ENCODE measurements around the gene TMEM223. TPM values are rescaled to one million over a fixed set of nuclear protein-coding genes. Genes with fewer than 3 reads are reported as not detected.
A peak's percentile ranks its signal among the peaks of the same experiment; 100 is the strongest.

TMEM223 gene
- total and polyA plus RNA-seq, 4 experiments from 2014 or later = 21.6 to 45.5 (median 31.0) TPM

DNA sequence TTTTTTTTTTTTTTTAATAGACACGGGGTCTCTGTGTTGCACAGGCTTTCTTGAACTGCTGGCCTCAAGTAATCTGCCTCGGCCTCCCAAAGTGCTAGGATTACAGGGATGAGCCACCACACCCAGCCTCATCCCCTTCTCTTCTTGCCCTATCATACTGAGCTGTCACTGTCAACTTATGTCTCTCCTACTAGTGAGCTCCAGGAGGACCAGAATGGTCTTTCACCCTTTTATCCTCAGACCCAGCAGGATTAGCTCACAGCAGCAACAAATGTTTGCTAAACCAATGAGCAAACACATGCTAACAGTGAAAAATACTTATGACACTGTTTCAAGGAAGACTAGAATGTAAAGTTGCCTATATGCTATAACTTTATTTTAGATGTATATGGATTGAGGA lies 19.9 kb upstream of the TMEM223 start:
- no peaks in the 10 kb centered on the region for H3K27me3 ChIP-seq (ENCODE audit: insufficient read depth, low read length)
- peaks cover under 1 to 7% (median 1%) of the 10 kb centered on the region in 4 donors for H3K4me1 Mint-ChIP-seq
- no peak overlapping the region for H3K4me3 Mint-ChIP-seq
- CTCF ChIA-PET (ENCODE audit: partially characterized antibody) = interaction anchor here (0.6 to 2.2 kb wide), 3 partner anchors 25 to 183 kb away, joined by 3 to 7 read pairs (median 3); partner anchors contain the start of gene TMEM179B
- POLR2A ChIA-PET (ENCODE audit: partially characterized antibody) = interaction anchor here (0.8 to 1.8 kb wide), 3 partner anchors 20 to 96 kb away, joined by 3 to 9 read pairs (median 4); partner anchors contain the start of genes TMEM179B and TMEM223
- intact Hi-C loops (cut with micrococcal nuclease) = no loop called here
- peaks cover 0 to 9% of the 10 kb centered on the region in 2 donors for H3K36me3 Mint-ChIP-seq
- H3K36me3 ChIP-seq (ENCODE audit: insufficient read depth, low read length) = no peaks in the 10 kb centered on the region
- no peaks in the 10 kb centered on the region for H3K9me3 Mint-ChIP-seq
- H3K4me1 ChIP-seq (ENCODE audit: insufficient read depth, low read length) = no peaks in the 10 kb centered on the region
- H3K27ac ChIP-seq (ENCODE audit: low read depth, low read length) = no peak overlapping the region
- no peak overlapping the region for H3K4me3 ChIP-seq (ENCODE audit: low read length in 2 of 2)
- H3K9me3 ChIP-seq (ENCODE audit: control insufficient read depth in 1 of 2, low read length in 2 of 2) = no peaks in the 10 kb centered on the region
- no peaks in the 10 kb centered on the region for H3K27me3 Mint-ChIP-seq
- H3K27ac Mint-ChIP-seq = peak overlapping the region in 1 of 7 donors; percentile 14
- no peak for DNase-seq

DNA sequence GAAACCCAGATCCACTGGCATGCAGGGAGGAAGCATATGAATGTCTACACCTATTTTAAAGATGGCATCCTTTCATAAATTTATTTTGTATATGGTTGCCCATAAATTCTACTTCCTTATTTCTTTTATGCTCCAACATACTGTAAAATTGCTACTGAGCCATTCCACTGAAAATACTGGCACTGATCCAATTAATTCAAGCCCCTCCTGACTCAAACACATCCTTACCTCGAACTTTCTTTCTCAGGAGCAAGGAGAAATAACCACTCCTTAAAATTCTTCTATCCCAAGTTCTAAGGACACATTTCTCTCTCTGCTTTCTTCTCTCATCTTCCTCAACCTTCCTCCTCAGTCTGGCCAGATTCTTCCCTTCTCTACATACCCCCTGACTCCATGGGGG lies 18.9 kb upstream of the TMEM223 start:
- ChIA-PET POLR2A (ENCODE audit: partially characterized antibody) (interaction anchor here (0.9 to 1.8 kb wide), 2 partner anchors 17 to 19 kb away, joined by 3 to 9 read pairs; partner anchors contain the start of gene TMEM223), CTCF (ENCODE audit: partially characterized antibody) (interaction anchor here (2.2 kb wide), 1 partner anchor 24 kb away, joined by 7 read pairs; the partner anchor contains the start of gene TMEM179B)
- peak overlapping the region in 1 of 8 donors; percentile 11 for H3K4me3 Mint-ChIP-seq
- no peaks in the 10 kb centered on the region for H3K27me3 Mint-ChIP-seq
- DNase-seq = no peak
- H3K4me3 ChIP-seq (ENCODE audit: low read length in 2 of 2) = no peak overlapping the region
- H3K4me1 Mint-ChIP-seq = peaks cover 5 to 10% (median 9%) of the 10 kb centered on the region in 4 donors
- intact Hi-C loops (cut with micrococcal nuclease) = no loop called here
- peak overlapping the region in 3 of 7 donors; percentile 39 to 74 (median 60) for H3K27ac Mint-ChIP-seq
- no peaks in the 10 kb centered on the region for H3K36me3 ChIP-seq (ENCODE audit: insufficient read depth, low read length)
- H3K27me3 ChIP-seq (ENCODE audit: insufficient read depth, low read length) = no peaks in the 10 kb centered on the region
- no peak overlapping the region for H3K27ac ChIP-seq (ENCODE audit: low read depth, low read length)
- H3K9me3 Mint-ChIP-seq = no peaks in the 10 kb centered on the region
- H3K9me3 ChIP-seq (ENCODE audit: control insufficient read depth in 1 of 2, low read length in 2 of 2) = no peaks in the 10 kb centered on the region
- H3K4me1 ChIP-seq (ENCODE audit: insufficient read depth, low read length) = peaks cover 7% of the 10 kb centered on the region
- H3K36me3 Mint-ChIP-seq = peaks cover 0 to 3% of the 10 kb centered on the region in 2 donors

DNA sequence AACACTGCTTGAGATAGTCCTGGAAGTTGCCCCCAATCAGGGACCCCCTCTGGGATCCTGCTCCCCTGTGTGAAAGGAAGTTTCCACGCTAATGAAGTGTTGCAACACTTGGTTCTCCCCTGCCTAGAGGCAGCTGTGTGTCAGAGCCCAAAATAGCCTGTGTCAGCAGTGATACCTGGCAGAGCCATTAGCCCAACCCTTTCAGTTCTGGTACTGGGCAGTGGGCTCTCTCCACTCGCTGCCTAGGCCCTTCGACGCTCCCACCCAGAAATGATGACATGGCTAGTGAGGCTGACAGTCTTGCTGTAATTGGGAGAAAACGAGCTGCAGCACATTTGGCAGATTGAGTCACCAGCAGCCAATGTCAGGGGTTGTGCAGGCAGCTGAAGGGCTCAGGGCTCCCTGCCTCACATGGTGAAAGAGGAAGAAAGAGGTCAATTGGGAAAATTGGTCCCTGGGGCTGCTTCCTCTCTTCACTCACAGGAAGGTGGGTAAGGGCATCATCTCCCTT lies 14.9 kb upstream of the TMEM223 start:
- H3K9me3 Mint-ChIP-seq = peaks cover 0 to 3% (median 0%) of the 10 kb centered on the region in 8 donors
- H3K4me3 ChIP-seq (ENCODE audit: low read length in 2 of 2) = no peak overlapping the region
- H3K36me3 ChIP-seq (ENCODE audit: insufficient read depth, low read length) = peaks cover 16% of the 10 kb centered on the region
- H3K27ac ChIP-seq (ENCODE audit: low read depth, low read length) = peak overlapping the region; percentile 94
- H3K27ac Mint-ChIP-seq = peak overlapping the region in 5 of 7 donors; percentile 52 to 100 (median 97)
- H3K4me1 Mint-ChIP-seq = peaks cover 22 to 41% (median 30%) of the 10 kb centered on the region in 4 donors
- peaks cover 11 to 34% of the 10 kb centered on the region in 2 donors for H3K36me3 Mint-ChIP-seq
- ChIA-PET POLR2A (ENCODE audit: partially characterized antibody) (interaction anchor here (0.6 to 25.8 kb wide), 15 partner anchors 9 to 142 kb away, joined by 3 to 801 read pairs (median 9); partner anchors contain the start of genes C11orf98, CSKMT, HNRNPUL2 and SLC3A2), CTCF (ENCODE audit: partially characterized antibody) (interaction anchor here (0.8 to 1.3 kb wide), 3 partner anchors 11 to 56 kb away, joined by 3 to 4 read pairs (median 3); no protein-coding TSS in a partner anchor)
- no peak for DNase-seq
- intact Hi-C loops (cut with micrococcal nuclease) = no loop called here
- no peaks in the 10 kb centered on the region for H3K27me3 ChIP-seq (ENCODE audit: insufficient read depth, low read length)
- H3K4me3 Mint-ChIP-seq = peak overlapping the region in 6 of 8 donors; percentile 20 to 100 (median 99)
- H3K9me3 ChIP-seq (ENCODE audit: control insufficient read depth in 1 of 2, low read length in 2 of 2) = no peaks in the 10 kb centered on the region
- H3K27me3 Mint-ChIP-seq = peaks cover 0 to 2% of the 10 kb centered on the region in 2 donors
- H3K4me1 ChIP-seq (ENCODE audit: insufficient read depth, low read length) = peaks cover 22% of the 10 kb centered on the region

DNA sequence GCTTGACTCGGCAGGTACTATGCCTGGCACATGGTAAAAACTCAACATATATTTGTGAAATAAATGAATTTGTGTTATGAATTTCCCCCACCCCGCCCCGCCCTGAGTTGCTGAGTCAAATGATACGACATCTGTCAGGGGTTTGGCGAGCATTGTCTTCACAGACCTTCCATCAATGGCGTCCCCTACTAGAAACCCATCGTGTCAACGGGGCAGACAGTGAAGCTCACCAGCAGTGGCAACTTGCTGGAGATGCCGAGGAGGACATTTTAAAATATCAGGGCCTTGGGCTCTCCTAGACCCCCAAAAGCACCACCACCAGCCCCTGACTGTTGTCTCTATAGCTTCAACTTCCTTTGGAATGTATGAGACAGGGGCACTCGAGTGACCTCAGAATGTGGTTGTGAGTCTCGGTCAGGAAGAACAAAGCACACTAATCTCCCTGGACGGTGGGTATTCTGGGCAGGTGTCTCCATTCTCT lies 14.2 kb upstream of the TMEM223 start:
- intact Hi-C loops (cut with micrococcal nuclease) = loop anchor here (1.0 kb wide), 7 partner anchors 14 to 75 kb away; partner anchors contain the start of genes STX5, TEX54, TMEM179B and TMEM223
- POLR2A ChIA-PET (ENCODE audit: partially characterized antibody) = interaction anchor here (0.6 to 25.8 kb wide), 22 partner anchors 9 to 232 kb away, joined by 3 to 801 read pairs (median 6); partner anchors contain the start of genes BSCL2, C11orf98, CSKMT and EEF1G

DNA sequence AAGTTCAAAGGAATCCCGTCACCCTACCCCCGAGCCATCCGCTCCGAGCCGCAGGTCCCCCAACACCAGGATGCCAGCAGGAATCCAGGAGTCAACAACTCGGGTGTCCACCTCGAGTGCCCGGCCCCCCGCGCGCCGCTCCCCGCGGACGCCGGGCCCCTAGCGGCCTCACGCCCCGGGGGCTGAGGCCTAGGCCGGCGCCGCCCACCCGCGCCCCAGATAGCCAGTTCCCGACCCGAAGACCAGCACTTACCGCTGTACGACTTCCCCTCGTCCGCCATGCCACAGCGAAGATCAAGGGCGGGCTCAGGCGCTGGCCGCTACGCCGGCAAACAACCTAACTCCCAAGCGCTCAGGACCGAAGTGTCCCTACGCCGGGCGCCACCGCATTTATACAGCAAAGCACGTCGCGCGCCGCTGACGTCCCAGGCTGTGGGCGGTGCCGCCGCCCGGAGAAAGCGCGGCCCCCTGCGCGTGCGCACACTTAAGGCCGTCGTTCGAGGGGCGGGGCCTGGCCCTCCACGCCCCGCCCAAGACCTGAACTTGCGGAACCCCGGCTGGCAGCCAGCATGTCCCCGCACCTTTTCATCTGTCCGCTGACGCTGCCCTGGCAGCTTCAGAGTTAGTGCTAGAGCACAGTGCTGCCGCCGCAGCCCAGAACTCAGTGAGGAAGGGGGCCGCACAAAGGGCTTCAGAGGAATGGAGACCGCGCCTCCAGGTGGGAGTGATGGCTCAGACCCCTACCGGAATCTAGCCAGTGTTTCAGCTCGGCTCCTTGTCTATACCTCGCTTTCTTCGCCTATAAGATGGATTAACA lies 13.5 kb upstream of the TMEM223 start, which contains the start of gene NXF1:
Gene NXF1 (minus strand): TSS at position 365 of the 817 bp plus-strand sequence. CDS start 84 bp downstream, at position 281.
- Histone ChIP-seq H3K27ac (ENCODE audit: low read depth, low read length) (peak within 1 kb of the TSS; percentile 94), H3K36me3 (ENCODE audit: insufficient read depth, low read length) (peaks cover 29% of the 10 kb centered on the region), H3K27me3 (ENCODE audit: insufficient read depth, low read length) (no peaks in the 10 kb centered on the region), H3K9me3 (ENCODE audit: control insufficient read depth in 1 of 2, low read length in 2 of 2) (no peaks in the 10 kb centered on the region), H3K4me3 (ENCODE audit: low read length in 2 of 2) (peak within 1 kb of the TSS; percentile 87 to 93), H3K4me1 (ENCODE audit: insufficient read depth, low read length) (peaks cover 22% of the 10 kb centered on the region)
- H3K36me3 Mint-ChIP-seq = peaks cover 21 to 44% of the 10 kb centered on the region in 2 donors
- POLR2A ChIA-PET (ENCODE audit: partially characterized antibody) = interaction anchor here (0.7 to 25.8 kb wide), 22 partner anchors 10 to 231 kb away, joined by 3 to 801 read pairs (median 6); partner anchors contain the start of genes BSCL2, C11orf98, CSKMT and EEF1G
- peak within 1 kb of the TSS; percentile 97 to 100 (median 99) for H3K4me3 Mint-ChIP-seq
- peaks cover 20 to 43% (median 31%) of the 10 kb centered on the region in 4 donors for H3K4me1 Mint-ChIP-seq
- peaks cover 0 to 2% of the 10 kb centered on the region in 2 donors for H3K27me3 Mint-ChIP-seq
- DNase-seq = peak; percentile 90 to 98 (median 96)
- CTCF ChIA-PET (ENCODE audit: partially characterized antibody) = interaction anchor here (0.8 to 1.3 kb wide), 4 partner anchors 9 to 57 kb away, joined by 3 to 12 read pairs (median 4); no protein-coding TSS in a partner anchor
- H3K27ac Mint-ChIP-seq = peak within 1 kb of the TSS; percentile 97 to 100 (median 99)
- intact Hi-C loops (cut with micrococcal nuclease) = loop anchor here (1.0 kb wide), 7 partner anchors 13 to 76 kb away; partner anchors contain the start of genes STX5, TEX54, TMEM179B and TMEM223
- peaks cover 0 to 3% (median 0%) of the 10 kb centered on the region in 8 donors for H3K9me3 Mint-ChIP-seq

More for the DNA sequence above, 14.2 kb upstream of the TMEM223 start:
- Histone ChIP-seq H3K36me3 (ENCODE audit: insufficient read depth, low read length) (peaks cover 23% of the 10 kb centered on the region), H3K4me1 (ENCODE audit: insufficient read depth, low read length) (peaks cover 22% of the 10 kb centered on the region), H3K4me3 (ENCODE audit: low read length in 2 of 2) (peak overlapping the region; percentile 85 to 87), H3K27ac (ENCODE audit: low read depth, low read length) (peak overlapping the region; percentile 94), H3K9me3 (ENCODE audit: control insufficient read depth in 1 of 2, low read length in 2 of 2) (no peaks in the 10 kb centered on the region), H3K27me3 (ENCODE audit: insufficient read depth, low read length) (no peaks in the 10 kb centered on the region)
- CTCF ChIA-PET (ENCODE audit: partially characterized antibody) = interaction anchor here (0.8 to 1.3 kb wide), 4 partner anchors 10 to 57 kb away, joined by 3 to 12 read pairs (median 4); no protein-coding TSS in a partner anchor
- Mint-ChIP-seq H3K9me3 (peaks cover 0 to 3% (median 0%) of the 10 kb centered on the region in 8 donors), H3K27me3 (peaks cover 0 to 2% of the 10 kb centered on the region in 2 donors), H3K4me3 (peak overlapping the region; percentile 97 to 100 (median 99)), H3K36me3 (peaks cover 18 to 41% of the 10 kb centered on the region in 2 donors), H3K4me1 (peaks cover 21 to 43% (median 32%) of the 10 kb centered on the region in 4 donors), H3K27ac (peak overlapping the region; percentile 96 to 100 (median 99))
- DNase-seq = no peak
